PC-3 (cell line): ENCODE data around the gene RPL32.

Experiments used
- CTCF ChIP-seq: fragments of 300-600 bp; sonication (generic); conservative IDR thresholded peaks from 2 replicates; pipeline ENCODE4 v1.5.1; 2017; ENCODE audit warnings: antibody characterized with exemption, low read depth, mild to moderate bottlenecking, low read length
- EZH2 ChIP-seq: fragments of 300-600 bp; sonication (generic); IDR thresholded peaks from one replicate; pipeline ENCODE4 v1.6.1; 2017; ENCODE audit warnings: antibody characterized with exemption, mild to moderate bottlenecking, low read length; ENCODE audit not compliant: unreplicated experiment

DNA sequence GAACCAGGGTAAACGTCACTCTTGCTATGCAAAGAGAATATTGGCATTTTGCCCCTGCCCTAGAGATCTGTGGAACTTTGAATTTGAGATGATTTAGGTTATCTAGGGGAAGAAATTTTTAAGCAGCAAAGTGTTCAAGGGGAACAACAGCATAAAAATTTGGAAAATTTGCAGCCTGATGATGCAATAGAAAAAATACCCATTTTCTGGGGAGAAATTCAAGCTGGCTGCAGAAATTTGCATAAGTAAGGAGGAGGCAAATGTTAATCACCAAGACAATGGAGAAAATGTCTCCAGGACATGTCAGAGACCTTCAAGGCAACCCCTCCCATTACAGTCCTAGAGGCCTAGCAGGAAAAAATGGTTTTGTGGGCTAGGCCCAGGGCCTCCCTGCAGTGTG lies 4.4 kb upstream of the RPL32 start:
- TF ChIP-seq CTCF (no peak), EZH2 (no peak)
